CD4-positive, alpha-beta T cell treated with Interleukin-1 beta for 1 hour (primary cell): Measurements from ENCODE around the gene NPTXR.

ENCODE experiments used
- DNase-seq, 2 donors: peaks; one replicate each; pipeline ENCODE4 v3.0.0-alpha.2; 2020 to 2022

Gene NPTXR

DNA sequence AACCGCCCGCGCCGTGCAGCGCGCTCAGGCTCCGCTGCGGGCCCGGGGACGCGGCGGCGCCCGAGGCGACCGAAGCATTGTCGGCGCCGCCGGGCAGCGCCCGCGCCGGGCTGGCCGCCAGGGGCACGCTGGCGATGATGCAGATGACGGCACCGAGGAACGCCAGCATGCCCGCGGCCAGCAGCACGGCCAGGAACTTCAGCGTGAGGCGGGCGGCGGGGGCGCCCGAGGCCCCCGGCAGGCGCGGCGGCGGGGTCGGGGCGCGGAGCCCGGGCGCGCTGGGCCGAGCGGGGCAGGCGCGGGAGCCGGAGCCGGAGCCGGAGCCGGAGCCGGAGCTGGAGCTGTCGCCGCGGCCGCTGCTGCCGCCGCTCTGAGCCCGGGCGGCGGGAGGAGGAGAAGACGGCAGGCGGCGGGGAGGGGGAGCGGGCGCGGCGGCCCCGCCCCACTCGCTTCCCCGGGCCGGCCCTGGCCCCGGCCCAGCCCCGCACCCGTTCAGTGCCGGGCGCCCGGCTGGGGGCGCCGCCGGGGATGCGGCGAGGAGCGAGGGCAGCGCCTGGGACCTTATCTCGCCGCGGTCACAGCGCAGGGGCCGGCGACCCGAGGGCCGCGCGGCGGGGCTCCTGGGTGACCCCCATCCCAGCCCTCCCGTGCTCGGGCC is at the start of gene NPTXR:
TSS of gene NPTXR (minus strand) at position 372 of the 658 bp plus-strand sequence.
- peak; percentile 32 to 42 for DNase-seq

DNA sequence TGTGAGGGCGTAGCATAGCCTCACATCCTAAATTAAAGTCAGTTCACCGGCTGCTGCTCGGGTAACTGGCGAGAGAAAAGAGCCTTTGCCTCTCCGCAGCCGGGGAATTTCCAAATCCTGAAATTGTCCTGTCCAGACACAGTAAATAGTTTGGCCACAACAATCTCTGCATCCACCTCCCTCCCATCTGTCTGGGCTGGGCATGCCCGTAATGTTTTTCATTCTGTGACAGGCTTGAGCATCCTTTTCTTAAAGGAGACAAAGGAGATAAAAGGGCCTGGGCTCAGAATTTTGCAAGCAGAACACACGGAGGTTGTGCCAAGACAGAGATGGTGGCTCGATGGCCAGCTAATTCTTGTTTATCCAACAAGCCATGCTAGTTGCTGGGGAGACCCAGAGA is 47.4 kb upstream of the NPTXR start:
- no peak for DNase-seq

DNA sequence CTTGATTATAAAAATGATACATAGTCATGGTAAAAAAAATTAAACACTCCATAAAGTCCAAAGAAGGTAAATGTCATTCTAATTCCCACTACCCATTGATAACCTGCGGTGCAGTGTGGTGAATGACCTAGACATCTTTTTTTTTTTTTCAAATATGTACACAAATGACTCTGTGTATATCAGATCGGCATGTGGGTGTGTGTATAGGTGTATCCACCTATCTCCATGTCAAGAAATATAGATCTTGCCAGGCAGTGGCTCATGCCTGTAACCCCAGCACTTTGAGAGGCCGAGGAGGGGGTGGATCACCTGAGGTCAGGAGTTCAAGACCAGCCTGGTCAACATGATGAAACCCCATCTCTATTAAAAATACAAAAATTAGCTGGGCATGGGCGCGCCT is 46.5 kb upstream of the NPTXR start:
- DNase-seq: no peak

DNA sequence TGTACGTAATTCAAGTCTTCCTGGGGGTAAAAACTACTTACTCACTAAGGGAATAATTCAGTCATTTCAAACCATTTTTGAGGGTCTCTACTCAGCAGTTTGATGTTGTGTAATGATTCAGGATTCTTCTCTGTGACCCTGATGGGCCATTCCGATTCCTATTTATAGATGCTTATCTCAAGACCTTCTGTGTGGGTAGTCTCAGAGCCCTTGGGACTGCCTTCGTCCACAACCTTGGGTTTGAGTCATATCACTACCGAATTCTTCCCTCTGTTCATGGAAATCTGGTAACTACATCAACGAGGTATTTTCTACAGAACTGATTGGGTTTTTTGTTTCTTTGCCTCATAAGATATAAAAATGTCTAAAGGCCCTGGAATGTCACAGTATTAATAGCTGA is 42.5 kb upstream of the NPTXR start:
- no peak for DNase-seq

DNA sequence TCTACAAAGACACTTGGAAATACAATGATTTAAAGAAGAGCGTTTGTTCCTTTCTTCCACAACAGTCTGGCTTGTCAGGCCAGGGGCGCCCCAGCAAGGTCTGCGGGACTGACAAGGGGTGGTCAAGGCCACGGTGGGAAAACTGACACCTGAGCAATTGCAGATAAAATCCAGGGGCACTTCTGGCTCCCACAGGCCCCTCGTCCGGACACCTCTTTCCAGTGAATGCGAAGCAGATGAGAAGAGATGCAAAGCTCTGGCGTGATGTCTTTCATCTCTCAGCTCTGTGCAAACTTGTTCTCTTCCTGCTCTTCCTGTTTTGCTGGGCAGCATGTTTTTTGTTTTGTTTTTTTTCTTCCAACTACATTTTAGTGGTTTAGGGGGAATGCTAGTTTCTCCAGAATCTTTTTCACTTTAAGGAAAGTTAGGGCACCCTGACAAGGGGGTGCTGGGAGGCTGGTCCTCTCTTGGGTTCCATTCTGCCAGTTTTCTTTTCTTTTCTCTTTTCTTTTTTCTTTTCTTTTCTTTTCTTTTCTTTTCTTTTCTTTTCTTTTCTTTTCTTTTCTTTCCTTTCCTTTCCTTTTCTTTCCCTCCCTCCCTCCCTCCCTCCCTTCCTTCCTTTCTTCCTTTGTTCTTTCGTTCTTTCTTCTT is 39.3 kb upstream of the NPTXR start:
- no peak for DNase-seq

DNA sequence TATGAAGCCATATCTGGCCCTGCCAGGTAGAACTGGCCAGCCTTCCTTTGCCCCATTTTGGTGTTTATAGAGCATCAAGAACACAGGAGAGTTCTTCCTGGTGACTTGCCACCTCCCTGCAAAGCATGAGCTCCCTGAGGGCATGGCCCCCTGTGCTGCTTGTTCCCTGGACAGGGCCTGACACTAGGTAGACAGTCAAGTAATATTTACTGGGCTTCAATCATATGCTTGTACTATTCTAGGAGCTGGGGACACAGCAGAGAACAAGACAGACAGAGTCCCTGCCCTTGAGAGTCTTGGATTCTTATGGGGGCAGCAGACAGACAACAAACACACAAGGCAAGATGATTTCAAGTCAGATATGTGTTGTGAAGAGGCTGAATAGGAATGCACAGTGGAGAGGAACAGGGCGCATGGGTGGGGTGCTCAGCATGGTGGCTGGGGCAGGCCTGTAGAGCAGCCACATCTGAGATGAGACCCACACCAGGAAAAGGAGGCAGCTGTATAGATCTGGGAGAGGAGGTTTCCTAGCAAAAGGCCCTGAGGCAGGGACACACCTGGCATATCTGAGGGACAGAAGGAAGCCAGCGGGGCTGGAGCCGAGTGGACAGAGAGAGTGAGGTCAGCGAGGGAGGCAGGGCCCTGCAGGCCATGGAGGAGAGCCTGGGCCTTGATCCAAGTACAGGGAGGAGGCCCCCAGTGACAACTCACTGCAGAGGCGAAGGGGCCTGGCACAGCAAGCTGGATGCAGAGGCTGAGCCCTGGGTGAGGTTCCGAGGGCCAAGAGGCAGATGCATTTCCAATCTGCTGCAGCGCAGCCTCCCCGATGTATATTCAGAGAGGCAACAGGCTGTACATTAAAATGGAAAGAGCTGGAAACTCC is 38.4 kb upstream of the NPTXR start:
- DNase-seq: no peak

DNA sequence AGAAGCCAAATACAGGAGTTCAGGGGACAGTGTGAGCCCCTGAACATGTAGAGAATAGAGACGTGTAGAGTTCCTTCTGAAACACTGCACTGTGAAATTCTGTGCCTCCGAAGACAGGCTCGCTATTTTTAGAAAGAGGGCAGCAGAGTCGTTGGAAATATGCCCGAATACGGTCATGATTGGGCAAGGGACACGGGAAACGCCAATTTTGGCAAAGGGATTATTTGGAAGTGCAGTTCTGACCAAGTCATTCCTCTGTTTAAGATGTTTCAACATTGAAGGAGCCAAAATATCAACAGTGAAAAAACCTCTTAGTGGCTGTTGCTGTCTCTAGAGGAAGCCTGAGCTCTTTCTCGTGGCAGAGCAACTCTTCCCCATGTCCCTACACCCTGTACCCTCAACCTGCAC is 37.6 kb upstream of the NPTXR start:
- DNase-seq: no peak

DNA sequence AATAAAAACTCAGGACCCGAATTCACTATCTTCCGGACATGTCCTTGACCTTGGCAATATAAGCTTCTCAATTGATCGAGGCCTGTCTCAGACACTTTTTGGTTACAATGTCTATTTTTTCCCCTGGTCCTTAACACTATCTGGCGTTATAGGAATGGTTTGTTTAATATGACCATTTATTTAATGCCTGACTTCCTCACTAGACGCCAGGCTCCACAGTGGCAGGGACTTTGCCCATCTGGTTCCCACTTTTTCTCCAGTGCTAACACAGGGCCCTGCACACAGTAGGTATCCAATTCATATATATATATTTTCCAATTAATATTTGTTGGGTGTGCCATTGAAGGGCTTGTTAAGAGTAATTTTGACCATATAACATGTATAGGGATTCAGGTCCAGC is 36.1 kb upstream of the NPTXR start:
- no peak for DNase-seq

DNA sequence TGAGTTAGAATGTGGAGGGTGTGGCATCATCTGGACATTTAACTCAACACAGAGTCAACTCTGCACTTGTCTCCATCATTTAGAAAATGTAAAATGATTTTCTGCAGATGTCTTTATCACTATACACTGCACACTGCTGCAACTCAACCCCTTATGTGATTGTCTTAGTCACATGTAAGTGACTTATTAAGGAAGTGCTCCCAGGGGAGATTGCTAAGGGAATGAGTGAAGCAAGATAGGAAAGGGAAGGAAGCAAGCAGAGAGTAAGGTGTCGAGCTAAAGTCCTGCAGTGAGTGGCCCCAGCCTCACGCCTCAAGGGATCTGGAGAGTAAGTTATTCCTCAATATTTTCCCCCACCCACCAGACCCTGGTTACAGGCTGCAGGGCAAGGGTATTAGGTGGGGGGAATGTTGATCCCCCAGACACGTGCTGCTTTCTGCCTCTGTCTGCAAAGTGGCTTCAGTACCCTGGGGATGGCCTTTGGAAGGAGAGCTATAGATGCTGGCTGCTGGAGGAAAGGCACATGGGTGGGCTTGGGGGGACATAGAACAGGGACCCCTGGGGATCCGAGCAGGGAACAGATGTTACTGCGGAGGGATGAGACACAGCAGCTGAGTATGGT is 35.4 kb upstream of the NPTXR start:
- DNase-seq: no peak

DNA sequence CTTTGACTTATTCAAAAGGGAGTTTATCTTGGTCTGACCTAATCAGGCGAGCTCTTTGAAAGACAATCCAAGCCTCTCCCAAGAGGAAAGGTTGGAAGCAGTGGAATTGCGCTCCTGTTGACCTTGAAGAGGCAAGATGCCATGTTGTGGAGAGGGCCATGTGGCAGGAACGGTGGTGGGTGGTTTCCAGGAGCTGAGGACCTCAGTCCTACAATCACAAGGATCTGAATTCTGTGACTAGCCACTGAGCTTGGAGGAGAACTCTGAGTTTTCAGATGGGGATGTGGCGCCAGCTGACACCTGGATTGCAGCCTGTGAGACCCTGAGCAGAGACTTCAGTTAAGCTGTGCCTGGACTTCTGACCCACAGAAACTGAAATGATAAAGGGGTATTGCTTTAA is 34.2 kb upstream of the NPTXR start:
- DNase-seq: no peak

DNA sequence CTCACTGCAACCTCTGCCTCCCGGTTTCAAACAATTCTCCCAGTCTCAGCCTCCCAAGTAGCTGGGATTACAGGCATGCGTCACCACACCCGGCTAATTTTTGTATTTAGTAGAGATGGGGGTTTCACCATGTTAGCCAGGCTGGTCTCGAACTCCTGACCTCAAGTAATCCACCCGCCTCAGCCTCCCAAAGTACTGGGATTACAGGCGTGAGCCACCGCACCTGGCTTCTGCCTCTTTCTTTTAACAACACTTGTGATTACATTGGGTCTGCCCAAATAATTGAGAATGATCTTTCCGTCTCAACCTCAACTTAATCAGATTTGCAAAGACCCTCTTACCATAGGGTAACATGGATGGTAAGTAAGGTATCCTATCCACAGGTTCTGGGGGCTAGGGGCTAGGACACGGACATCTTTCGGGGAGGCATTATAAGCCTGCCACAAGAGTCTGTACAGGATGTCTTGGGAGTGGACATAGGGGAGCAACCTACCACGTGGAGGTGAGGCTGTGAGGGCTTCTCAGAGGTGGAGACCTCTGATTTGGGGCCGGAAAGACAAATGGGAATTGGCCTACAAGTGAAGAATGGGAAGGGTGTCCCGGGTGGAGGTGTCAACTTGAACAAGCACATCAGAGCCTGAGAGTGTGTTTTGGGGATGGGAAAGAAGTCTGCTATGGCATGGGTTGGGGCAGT is 30.8 kb upstream of the NPTXR start:
- DNase-seq: no peak

DNA sequence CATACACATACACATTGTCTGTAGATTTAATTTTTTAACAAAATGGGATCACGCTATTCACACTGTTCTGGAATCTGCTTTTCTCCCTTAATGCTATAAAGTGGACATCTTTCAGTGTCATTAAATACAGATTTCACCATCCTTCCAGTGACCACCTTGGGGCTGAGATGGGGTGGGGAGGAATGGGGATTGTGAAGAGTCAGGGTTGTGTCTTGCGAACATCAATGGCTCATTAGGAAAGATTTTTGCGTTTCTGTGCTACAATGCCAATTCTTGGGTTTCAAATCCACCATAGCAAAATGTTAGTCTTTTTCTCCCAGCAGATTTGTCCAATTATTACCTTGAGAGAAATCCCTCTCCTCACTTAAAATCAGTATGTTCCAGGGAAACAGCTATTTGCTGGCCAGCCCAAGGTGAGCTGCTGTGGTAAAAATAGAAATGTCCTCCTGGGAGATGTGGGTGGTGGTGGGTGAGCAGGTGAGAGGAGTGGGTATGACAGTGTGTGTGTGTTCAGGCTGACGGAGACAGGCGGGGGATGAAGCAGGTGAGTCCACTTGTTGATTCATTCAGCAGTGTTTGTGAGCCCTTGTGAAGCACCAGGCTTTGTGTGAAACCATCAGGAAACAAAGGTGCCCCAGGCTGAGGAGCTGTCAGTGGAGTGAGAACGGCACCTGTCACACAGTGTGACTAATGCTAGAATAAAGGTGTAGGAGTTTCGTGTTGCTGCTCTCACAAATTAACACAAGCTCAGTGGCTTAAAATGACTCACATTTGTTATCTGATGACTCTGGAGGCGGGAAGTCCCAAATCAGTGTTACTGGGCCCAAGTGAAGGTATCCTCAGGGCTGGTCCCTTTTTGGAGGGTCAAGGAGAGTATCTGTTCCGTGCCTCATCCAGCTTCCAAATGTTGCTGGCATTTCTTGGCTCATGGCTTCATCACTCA is 29.9 kb upstream of the NPTXR start:
- DNase-seq: peak; percentile 39 to 49

DNA sequence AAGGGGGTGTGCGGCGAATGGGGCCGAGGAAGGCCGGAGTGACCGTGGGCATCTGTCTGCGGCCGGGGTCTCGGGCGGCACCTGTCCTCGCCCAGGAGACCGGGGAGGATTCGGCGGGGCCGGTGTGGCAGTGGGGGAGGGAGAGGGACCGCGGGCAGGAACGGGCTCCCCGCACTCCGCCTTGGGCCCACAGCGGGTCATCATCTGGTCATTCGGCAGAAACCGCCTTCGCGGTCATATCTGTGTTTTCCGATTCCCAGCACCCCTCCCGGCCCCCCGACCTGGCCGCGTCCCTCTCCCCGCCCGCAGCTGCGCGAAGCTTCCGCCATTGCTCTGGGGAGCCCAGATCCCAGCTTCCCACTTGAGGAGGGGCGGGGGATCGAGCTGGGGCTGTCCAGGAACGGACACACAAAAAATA is 29.0 kb upstream of the NPTXR start:
- DNase-seq: peak; percentile 15 to 19

DNA sequence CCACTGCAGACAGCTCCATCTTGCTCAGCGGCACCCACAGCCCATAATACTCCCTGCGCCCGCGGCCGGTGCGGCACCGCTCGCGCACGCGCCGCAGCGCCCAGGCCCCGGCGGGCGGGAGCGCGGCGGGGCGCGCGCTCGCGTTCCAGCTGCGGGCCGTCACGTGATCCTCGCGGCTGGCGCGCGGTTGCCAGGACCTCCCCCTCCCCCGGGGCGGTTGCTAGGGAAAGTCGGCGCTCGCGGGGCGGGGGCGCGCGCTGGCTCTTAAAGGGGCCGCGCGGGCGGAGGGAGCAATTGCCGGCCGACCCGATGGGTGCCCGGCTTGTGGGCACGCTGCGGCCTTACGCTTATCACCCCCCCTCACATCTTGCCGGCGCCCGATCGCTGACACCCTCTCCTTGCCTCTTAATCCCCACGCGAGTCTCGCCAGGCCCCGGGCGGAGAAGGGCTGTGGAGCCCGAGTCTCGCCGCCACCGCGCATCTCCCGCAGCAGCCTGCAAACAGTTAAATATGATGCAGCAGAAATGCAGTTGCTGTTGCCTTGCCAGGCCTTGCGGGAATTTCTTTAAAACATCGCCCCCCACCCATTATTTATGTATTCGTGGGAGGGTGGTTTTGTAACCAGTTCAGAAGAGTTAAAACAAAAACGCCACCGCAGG is 28.5 kb upstream of the NPTXR start, which contains the start of gene CBX6:
TSS of gene CBX6 (minus strand) at position 45 of the 659 bp plus-strand sequence. CDS start at position 19, 26 bp downstream.
- DNase-seq: peak; percentile 94 to 95

DNA sequence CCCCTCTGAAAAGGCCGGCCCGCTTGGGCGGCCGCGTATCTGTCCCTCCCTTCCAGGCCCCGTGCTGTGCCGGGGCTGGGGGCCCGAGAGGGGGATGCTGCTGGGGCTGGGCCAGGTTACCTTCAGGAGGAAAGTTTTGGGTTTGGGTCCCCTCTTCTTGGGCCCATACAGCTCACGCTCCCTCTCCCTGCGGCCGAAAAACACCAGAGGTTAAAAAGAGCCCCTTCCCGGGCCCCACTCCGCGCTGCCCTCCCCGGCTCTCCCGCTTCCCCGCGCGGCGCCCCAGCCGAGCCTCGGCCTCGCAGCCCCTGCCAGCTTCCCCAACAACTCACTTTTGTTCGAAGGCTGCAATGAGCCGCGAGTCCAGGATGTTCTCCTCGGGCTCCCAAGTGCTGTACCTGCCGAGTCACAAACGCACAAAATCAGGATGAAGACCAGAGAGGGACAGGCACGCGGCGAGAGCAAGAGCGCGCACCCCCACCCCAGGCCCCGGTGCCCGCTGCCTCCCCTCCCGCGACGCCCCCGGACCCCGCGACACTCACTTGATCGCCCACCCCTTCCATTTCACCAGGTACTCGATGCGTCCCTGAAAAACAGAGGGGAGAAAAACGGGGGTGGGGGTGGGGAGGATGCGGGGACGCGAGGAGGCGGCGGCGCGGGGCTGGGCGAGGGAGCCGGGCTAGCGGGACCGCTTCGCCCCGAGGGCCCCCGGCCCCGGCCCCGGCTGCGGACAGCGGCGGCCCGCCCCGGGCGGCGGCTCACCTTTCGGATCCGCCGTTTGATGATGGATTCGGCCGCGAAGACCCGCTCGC is 27.7 kb upstream of the NPTXR start:
- peak in 1 of 2 donors; percentile 21 for DNase-seq

DNA sequence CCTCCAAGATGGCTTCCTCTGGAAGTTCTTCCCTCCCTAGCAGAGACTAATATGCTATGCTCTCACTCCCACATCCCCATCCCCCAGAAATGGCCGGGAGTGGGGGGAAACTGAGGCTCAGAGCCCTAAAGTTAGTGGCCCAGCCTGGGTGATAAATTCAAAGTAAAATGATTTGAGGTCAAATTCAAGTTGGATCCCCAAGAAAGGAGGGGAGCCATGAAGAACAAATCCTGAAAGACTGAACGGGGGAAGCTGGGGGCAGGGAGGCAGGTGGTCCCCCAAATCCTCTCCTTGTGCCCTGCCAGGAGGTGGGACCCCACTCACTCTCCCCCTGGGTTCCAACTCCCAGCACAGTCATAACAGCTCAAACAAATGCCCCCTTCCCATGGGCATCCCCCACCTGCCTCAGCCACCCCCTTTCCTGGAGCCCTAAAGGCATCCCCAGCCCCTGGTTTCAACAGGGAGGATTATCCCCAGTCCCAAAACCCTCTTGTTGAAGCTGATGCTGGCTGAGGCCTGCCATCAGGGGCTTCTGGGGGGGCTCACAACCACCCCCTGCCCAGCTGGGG is 27.0 kb upstream of the NPTXR start:
- DNase-seq: no peak

DNA sequence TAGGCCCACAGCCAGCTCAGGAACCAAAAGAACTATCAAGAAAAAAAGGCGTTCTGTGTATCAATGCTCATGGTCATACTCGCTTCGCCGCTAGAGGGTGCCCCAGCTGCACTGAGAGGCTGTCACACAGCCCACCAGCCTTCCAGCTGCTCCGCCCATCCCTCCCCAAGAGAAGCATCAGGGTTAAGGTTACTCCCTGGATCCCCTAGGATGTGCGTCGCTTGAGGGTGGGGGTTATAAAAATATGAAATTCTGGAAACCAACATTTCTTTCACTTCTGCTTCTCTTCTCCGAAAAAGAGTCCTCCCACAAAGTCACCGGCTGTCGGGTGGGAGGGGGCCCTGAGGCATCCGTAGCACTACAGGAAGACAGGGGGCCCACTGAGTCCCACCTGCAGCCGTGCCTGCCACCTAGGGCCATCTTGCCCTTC is 26.5 kb upstream of the NPTXR start:
- peak; percentile 85 to 86 for DNase-seq

DNA sequence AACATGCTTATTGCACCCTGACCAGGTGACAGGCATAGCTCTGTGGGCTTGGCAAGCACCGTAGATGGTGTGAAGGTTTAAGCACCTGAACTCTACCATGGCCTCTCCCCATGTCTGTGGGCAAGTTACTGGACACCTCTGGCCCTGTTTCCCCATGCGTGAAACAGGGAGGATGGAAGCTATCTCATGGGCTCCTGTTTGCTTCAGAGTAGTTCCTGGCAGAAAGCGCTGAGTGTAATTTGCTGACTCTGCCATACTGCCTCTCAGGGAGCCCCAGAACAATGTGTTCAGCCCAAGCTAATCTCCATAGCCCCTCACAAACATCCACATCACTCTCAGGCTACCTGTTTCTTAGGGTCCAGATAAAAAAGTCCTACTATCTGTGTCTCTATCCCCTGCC is 25.8 kb upstream of the NPTXR start:
- no peak for DNase-seq

DNA sequence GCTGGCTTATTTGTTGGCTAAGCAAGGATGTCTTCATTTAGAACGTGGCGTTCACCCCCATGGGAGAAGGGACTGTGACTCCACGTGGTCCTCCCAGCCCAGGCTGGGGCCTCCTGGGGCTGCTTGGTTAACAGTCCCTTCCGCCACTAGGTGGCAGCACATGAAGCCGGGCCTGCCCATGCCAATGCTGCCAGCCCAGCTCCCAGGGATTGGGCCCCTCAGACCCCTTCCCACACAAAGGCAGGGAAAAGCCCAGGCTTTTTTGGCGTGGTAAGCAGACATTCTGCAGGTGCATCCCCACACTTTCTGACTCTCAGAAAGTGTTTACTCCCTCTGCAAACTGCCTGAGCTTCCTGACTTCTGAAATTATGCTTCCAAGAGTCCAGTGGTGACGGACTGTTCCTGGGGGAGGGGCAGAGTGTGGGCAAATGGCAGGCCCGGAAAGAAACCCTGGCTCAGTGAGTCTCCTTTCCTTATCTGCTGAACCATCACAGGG is 25.1 kb upstream of the NPTXR start:
- peak; percentile 78 to 82 for DNase-seq
